ENCODE data around the gene ADAMTS2. TPM values are rescaled to one million over a fixed set of nuclear protein-coding genes. Genes with fewer than 3 reads are reported as not detected.

Gene ADAMTS2
- total and polyA plus RNA-seq, 2 of the 8 experiments (the other 6 are each of a cell fraction or from before 2014, with no cell fraction given) = 6.6 to 7.3 TPM

GRCh38 chr5:179288101-179288808, 57.0 kb downstream of the ADAMTS2 start:
- Histone ChIP-seq H3K4me2 (ENCODE audit: insufficient read depth in 1 of 2, low read depth in 2 of 2, low read length in 2 of 2) (no peak overlapping the region), H2BK12ac (ENCODE audit: low read depth, low read length) (no peak overlapping the region), H2BK5ac (ENCODE audit: low read depth, low read length) (no peak overlapping the region), H2BK120ac (replicated peaks; ENCODE audit: low read depth, low read length) (no peak overlapping the region), H4K5ac (ENCODE audit: insufficient read length, low read depth, low read length) (no peak overlapping the region), H2AFZ (ENCODE audit: low read length) (no peak overlapping the region), H3K27me3 (replicated peaks in 1 of 4; ENCODE audit: control insufficient read depth in 3 of 4, extremely low read depth in 1 of 4, insufficient read depth in 3 of 4, low read length in 3 of 4) (no peaks in the 10 kb centered on the region), H3K79me2 (ENCODE audit: control insufficient read depth in 1 of 2, insufficient read depth in 2 of 2, low read length in 2 of 2) (no peaks in the 10 kb centered on the region), H4K8ac (ENCODE audit: extremely low read depth, insufficient read depth, low read length) (no peak overlapping the region; the same call in 1 of the 2 replicates), H3K4me3 (ENCODE audit: extremely low read depth in 1 of 4, insufficient read depth in 2 of 4, low read depth in 3 of 4, low read length in 4 of 4) (no peak overlapping the region), H3K23me2 (ENCODE audit: low read depth, low read length) (no peaks in the 10 kb centered on the region), H2BK20ac (ENCODE audit: low read length) (no peak overlapping the region), H4K20me1 (replicated peaks in 1 of 2; ENCODE audit: control insufficient read depth in 1 of 2, insufficient read depth in 2 of 2, low read length in 2 of 2) (peaks cover 0 to 3% of the 10 kb centered on the region in 2 experiments), H4K91ac (replicated peaks; ENCODE audit: insufficient read length, low read length) (no peak overlapping the region), H3K9me3 (ENCODE audit: insufficient read depth in 2 of 2, low read depth in 1 of 2, low read length in 1 of 2) (no peaks in the 10 kb centered on the region), H3K9ac (replicated peaks in 1 of 4; ENCODE audit: extremely low read depth in 1 of 4, low read depth in 3 of 4, low read length in 3 of 4) (no peak overlapping the region), H3K14ac (ENCODE audit: insufficient read length) (no peak overlapping the region), H2BK15ac (ENCODE audit: low read length) (no peak overlapping the region), H3K23ac (ENCODE audit: insufficient read length) (no peak overlapping the region), H3K18ac (ENCODE audit: extremely low read depth, low read length) (no peak overlapping the region), H3K79me1 (ENCODE audit: low read depth, low read length) (no peaks in the 10 kb centered on the region), H3K27ac (ENCODE audit: low read depth, low read length) (no peak overlapping the region), H2AK5ac (ENCODE audit: low read depth, low read length) (no peak overlapping the region), H3K4ac (replicated peaks; ENCODE audit: insufficient read length, low read depth, low read length) (no peak overlapping the region), H3K56ac (replicated peaks; ENCODE audit: insufficient read length, low read depth, low read length) (no peak overlapping the region), H3K36me3 (ENCODE audit: control insufficient read depth in 2 of 4, insufficient read depth in 4 of 4, low read length in 3 of 4) (no peaks in the 10 kb centered on the region), H3K4me1 (replicated peaks in 1 of 4; ENCODE audit: control insufficient read depth in 3 of 4, insufficient read depth in 4 of 4, low read length in 3 of 4) (no peaks in the 10 kb centered on the region)
- ChIA-PET POLR2A (ENCODE audit: partially characterized antibody) (interaction anchor here (0.8 kb wide), 1 partner anchor 15 kb away, joined by 3 read pairs; no protein-coding TSS in a partner anchor), CTCF (ENCODE audit: partially characterized antibody) (interaction anchor here (1.5 kb wide), 1 partner anchor 205 kb away, joined by 3 read pairs; no protein-coding TSS in a partner anchor)
- no peak for DNase-seq (ENCODE audit: low read depth in 1 of 2, low spot score in 2 of 2)
- WGBS, 2 experiments (ENCODE audit: extremely low coverage in 1 of 2, insufficient coverage in 1 of 2, insufficient read length in 1 of 2, insufficient replicate concordance in 2 of 2, low coverage in 1 of 2, low lambda C conversion rate in 2 of 2, missing lambda C conversion rate in 1 of 2) = 95% methylated on average over 21 of the region's 21 CpGs; no CpG with 5 or more reads in 1 of the 2 experiments
- FAIRE-seq = no peak
- no peak for TF ChIP-seq CHD1 (IDR thresholded peaks at IDR 0.05; ENCODE audit: low read depth, low read length)
- no peak for TF ChIP-seq CREB1 (IDR thresholded peaks at IDR 0.05)
- TF ChIP-seq EP300 (IDR thresholded peaks at IDR 0.05; ENCODE audit: borderline replicate concordance in 1 of 2, low read depth in 2 of 2, low read length in 2 of 2) = no peak
- TF ChIP-seq GABPA (IDR thresholded peaks at IDR 0.05; ENCODE audit: borderline replicate concordance, insufficient read depth, low read length) = no peak
- TF ChIP-seq EZH2 (IDR thresholded peaks at IDR 0.05; ENCODE audit: low read depth, low read length, severe bottlenecking) = no peak
- TF ChIP-seq RXRA (IDR thresholded peaks at IDR 0.05; ENCODE audit: insufficient read depth, low read depth, low read length) = no peak
- no peak for TF ChIP-seq KDM1A (IDR thresholded peaks at IDR 0.05; ENCODE audit: borderline replicate concordance, low read length)
- TF ChIP-seq RAD21 (IDR thresholded peaks at IDR 0.05 in 1 of 2, conservative IDR thresholded peaks at IDR 0.05 in 1 of 2; ENCODE audit: low read depth in 2 of 2, low read length in 2 of 2) = no peak
- TF ChIP-seq, protein P1, sequence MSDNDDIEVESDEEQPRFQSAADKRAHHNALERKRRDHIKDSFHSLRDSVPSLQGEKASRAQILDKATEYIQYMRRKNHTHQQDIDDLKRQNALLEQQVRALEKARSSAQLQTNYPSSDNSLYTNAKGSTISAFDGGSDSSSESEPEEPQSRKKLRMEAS (IDR thresholded peaks at IDR 0.05) = no peak
- TF ChIP-seq EGR1 (IDR thresholded peaks at IDR 0.05; ENCODE audit: borderline replicate concordance, low read depth, low read length) = no peak
- TF ChIP-seq POU5F1 (IDR thresholded peaks at IDR 0.05; ENCODE audit: low read depth, low read length) = no peak
- TF ChIP-seq NRF1 (IDR thresholded peaks at IDR 0.05; ENCODE audit: low read depth, low read length) = no peak
